GM10248 (cell line): ENCODE results near the gene KAZALD1.

ENCODE experiments used
- CTCF ChIA-PET: fragments of 300-600 bp; sonication (Branson Sonifier 250); formaldehyde crosslinking; extraction: SDS; loops from one replicate; lab custom pipeline; 2021; ENCODE audit warnings: antibody characterized with exemption; lab: Yijun Ruan, JAX
- POLR2A ChIA-PET: fragments of 350-650 bp; sonication (Branson Sonifier 250); formaldehyde crosslinking; extraction: SDS; loops from one replicate; lab custom pipeline; 2020; ENCODE audit warnings: antibody characterized with exemption; lab: Yijun Ruan, JAX
- DNase-seq: peaks from one replicate; pipeline ENCODE4 v3.0.0; 2012; ENCODE audit errors: extremely low spot score
- TF ChIP-seq, protein P1 (sequence below): IDR thresholded peaks from 2 replicates; pipeline ENCODE4 v1.5.1; 2012; ENCODE audit warnings: mild to moderate bottlenecking, low read depth; ENCODE audit errors: extremely low read depth, missing control alignments, control extremely low read depth

KAZALD1 gene

DNA sequence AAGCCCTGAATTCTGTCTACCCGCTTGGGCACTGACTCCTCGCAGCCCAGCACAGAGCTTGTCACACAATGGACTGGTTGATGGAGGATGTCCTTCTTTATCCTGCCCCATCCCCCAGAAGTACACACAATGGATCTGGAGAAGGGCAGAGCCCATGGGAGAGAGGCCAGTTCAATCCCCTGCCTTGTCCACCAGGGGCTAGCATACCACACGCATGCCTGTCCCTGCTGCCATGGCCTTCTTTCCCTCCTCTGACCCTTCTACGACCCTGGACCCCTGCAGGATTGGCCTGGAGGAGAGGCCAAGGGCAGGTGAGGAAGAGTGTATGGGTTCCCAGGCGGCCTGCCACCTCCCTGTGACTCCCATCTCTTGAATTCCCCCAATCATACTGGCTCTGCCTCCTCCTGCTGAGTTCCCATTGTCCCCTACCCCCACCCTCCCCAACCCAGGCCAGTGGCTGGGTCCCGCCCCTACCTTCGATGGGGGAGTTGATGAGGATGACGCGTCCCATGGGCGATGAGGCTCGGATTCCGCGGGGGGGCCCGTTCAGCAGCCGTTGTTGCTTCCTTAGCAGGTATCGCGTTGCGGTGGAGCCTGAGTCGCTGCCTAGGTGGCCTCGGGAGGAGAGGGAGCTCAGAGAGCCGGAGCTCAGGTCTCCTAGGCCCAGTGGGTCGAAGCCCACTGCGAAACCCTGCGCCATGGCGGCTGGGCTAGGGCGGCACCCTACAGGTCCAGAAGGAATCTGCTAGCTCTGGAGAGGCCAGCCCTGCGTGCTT, 32.1 kb upstream of the KAZALD1 start:
- TF ChIP-seq, protein P1, sequence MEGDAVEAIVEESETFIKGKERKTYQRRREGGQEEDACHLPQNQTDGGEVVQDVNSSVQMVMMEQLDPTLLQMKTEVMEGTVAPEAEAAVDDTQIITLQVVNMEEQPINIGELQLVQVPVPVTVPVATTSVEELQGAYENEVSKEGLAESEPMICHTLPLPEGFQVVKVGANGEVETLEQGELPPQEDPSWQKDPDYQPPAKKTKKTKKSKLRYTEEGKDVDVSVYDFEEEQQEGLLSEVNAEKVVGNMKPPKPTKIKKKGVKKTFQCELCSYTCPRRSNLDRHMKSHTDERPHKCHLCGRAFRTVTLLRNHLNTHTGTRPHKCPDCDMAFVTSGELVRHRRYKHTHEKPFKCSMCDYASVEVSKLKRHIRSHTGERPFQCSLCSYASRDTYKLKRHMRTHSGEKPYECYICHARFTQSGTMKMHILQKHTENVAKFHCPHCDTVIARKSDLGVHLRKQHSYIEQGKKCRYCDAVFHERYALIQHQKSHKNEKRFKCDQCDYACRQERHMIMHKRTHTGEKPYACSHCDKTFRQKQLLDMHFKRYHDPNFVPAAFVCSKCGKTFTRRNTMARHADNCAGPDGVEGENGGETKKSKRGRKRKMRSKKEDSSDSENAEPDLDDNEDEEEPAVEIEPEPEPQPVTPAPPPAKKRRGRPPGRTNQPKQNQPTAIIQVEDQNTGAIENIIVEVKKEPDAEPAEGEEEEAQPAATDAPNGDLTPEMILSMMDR, result no peak
- ChIA-PET CTCF (interaction anchor here (1.0 to 28.8 kb wide), 6 partner anchors 11 to 112 kb away, joined by 3 to 855 read pairs (median 54); partner anchors contain the start of gene KAZALD1), POLR2A (interaction anchor here (0.9 kb wide), 1 partner anchor 12 kb away, joined by 3 read pairs; no protein-coding TSS in a partner anchor)
- no peak for DNase-seq

DNA sequence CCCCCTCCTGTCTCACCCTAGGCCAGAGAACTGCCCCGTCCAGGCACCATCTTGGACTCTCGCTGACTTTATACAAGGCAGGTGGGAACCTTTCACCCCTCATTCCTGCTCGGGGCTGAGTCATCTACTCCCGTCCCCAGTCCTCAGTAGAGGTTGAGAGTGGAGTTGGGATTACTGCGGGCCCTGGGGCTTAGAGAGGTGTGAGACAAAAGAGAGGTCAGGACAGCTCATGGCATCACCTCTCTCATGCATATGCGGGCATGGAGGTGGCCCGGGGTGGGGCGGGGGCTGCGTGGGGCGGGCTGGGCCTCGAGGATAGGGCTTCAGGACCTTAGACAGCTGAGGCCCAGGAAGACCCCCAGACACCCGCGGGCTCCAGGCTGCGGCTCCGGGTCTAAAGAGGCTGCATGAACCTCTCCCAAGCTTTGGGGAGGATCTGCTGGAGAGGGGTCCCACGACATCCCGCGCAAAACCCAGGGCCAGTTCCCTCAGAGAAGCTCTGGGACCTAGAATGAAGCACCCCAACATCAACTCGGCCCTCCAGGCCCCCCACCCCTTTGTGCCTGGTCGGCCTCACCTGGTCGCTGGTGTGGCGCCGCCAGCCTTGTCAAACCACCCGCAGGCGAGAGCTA, 31.2 kb upstream of the KAZALD1 start:
- POLR2A ChIA-PET, result interaction anchor here (0.7 kb wide), 1 partner anchor 9 kb away, joined by 3 read pairs; no protein-coding TSS in a partner anchor
- TF ChIP-seq, protein P1, result no peak
- CTCF ChIA-PET, result interaction anchor here (1.2 to 28.8 kb wide), 6 partner anchors 10 to 111 kb away, joined by 3 to 855 read pairs (median 56); partner anchors contain the start of genes KAZALD1 and LZTS2
- no peak for DNase-seq

DNA sequence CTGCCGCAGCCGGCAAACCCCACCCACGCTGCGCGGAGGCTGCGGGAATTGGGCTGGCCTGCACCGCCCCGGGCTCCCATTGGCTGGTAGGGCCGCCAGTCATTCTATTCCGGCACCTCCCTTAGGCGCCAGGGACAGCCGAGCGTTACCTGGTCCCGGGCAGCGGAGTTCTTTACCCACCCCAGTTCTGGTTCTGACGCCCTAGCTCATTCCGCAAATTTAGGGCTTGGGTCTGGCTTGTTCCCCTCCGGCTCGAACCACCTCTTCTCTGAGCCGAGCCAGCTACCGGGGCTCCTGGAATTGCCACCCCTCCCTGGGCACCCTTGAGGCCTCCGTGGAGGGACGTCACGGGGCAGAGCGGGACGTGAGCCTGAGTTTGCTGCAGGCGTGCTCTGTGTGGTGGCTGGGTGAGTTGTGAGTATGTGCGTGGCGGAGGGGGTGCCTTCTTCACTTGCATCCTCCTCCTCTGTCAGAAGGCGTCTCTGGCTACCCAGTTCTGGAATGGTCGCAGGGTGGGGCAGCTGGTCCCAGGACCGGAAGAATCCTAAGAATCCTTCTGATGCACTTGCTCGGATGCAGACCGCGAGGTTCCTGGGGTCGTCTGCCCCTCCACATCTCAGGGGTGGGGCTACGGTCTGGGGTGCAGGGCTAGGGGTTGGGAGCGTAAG, 30.5 kb upstream of the KAZALD1 start, which contains the start of the genes PDZD7 and SFXN3:
PDZD7 (minus strand) TSS at position 2 of the 668 bp plus-strand sequence. CDS start 910 bp downstream, outside the sequence.
SFXN3 (plus strand) TSS at position 107 of the 668 bp plus-strand sequence. CDS start 3,461 bp downstream, outside the sequence.
- DNase-seq, result peak; percentile 97
- TF ChIP-seq, protein P1, result no peak
- ChIA-PET POLR2A (interaction anchor here (0.7 kb wide), 1 partner anchor 8 kb away, joined by 3 read pairs; no protein-coding TSS in a partner anchor), CTCF (interaction anchor here (1.9 to 28.8 kb wide), 6 partner anchors 8 to 111 kb away, joined by 4 to 855 read pairs (median 56); partner anchors contain the start of genes KAZALD1 and LZTS2)

DNA sequence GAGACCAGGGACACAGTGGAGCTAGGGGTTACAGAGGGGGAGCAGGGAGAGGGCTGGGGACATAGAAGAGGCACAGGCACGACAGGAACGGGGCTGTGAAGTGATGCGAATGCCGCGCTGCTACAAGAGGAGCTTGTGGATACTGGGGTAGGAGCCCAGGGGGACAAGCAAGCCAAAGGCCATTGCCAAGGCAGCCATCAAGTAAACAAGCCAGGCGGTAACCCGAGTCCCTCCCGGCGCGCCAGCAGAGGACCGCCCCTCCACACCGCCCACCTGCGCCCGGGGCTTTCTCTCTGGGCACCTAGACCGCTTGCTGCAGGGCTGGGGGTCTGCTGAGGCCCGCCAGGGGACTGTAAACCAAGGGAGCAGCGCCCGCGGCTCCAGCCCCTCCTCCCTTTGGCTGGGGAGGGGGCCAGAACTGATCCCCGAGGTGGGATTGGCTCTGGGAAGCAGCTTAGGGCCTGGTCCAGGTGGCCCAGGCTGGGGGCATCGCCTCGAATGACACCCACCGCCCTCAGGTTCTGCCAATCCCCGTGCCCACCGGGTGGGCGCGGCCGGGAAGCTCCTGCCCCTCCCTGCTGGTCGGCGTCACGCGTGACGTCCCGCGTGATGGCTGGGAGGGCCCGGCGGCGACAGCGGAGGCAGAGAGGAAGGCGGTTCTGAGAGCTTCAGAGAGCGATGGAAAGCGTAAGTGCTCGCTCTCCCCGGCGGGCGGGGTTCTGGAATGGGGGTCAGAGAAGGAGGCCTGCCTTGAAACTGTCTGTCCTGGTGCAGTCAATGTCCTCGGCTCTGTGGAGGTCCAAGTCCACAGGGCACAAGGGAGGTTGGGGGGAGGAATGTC, 29.8 kb upstream of the KAZALD1 start:
- ChIA-PET POLR2A (interaction anchor here (1.0 kb wide), 1 partner anchor 11 kb away, joined by 4 read pairs; no protein-coding TSS in a partner anchor), CTCF (interaction anchor here (1.0 to 28.8 kb wide), 7 partner anchors 9 to 110 kb away, joined by 3 to 855 read pairs (median 16); partner anchors contain the start of genes KAZALD1 and LZTS2)
- TF ChIP-seq, protein P1, result no peak
- DNase-seq, result peak; percentile 61

DNA sequence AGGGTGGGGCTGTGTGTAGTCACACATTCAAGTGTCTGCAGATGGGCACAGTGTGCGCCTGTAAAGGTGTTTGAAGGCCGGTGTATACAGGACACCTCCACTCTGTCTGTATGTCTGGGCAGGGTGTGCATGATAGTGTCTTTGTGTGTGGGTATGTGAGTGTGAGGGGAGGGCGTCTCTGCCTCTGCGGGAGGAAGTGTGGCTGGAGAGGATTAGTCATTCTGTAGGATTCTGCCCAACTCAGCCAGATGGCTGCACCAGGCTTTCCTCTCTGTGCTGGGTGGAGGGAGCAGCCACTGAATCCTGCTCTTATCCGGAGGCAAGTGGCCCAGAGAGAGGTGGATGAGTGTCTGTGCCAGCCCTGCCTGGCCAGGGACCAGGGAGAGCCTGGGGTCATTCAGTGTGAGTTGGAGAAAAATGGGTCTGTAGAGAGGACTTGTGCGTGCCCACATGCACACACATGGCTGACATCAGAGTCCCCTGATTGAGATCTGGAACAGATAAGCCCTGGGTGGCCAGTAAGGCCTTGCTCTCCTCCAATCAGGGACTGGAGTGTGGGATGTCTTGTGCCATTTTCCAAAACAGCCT, 29.1 kb upstream of the KAZALD1 start:
- TF ChIP-seq, protein P1, result no peak
- CTCF ChIA-PET, result interaction anchor here (1.0 to 28.8 kb wide), 7 partner anchors 8 to 109 kb away, joined by 3 to 855 read pairs (median 16); partner anchors contain the start of genes KAZALD1 and LZTS2
- POLR2A ChIA-PET, result interaction anchor here (1.0 kb wide), 1 partner anchor 10 kb away, joined by 4 read pairs; no protein-coding TSS in a partner anchor
- DNase-seq, result no peak
